Caco-2 (cell line): ENCODE data around the gene ANKFY1. TPM values are rescaled to one million over a fixed set of nuclear protein-coding genes. Genes with fewer than 3 reads are reported as not detected.

Experiments
- Bru-seq: library from RNA; stranded (reverse); fragments of 400-500 nt; gene quantifications from one replicate; lab custom pipeline; 2021; lab: Mats Ljungman, UMichigan
- BruChase-seq, 2 experiments: library from RNA; stranded (reverse); fragments of 400-500 nt; gene quantifications; one replicate each; lab custom pipeline; 2021; lab: Mats Ljungman, UMichigan
- BruUV-seq: library from RNA; stranded (reverse); fragments of 400-500 nt; replicated peaks from 2 replicates; lab custom pipeline; 2021; lab: Mats Ljungman, UMichigan
- CTCF ChIA-PET: fragments of 300-600 bp; sonication (Branson Sonifier 250); formaldehyde crosslinking; loops from one replicate; lab custom pipeline; 2022; ENCODE audit warnings: antibody characterized with exemption; lab: Charles Lee
- POLR2A ChIA-PET: fragments of 300-600 bp; sonication (Branson Sonifier 250); formaldehyde crosslinking; loops from one replicate; lab custom pipeline; 2022; ENCODE audit warnings: antibody characterized with exemption; lab: Charles Lee
- DNase-seq, 2 experiments: peaks; one replicate each; pipeline versions ENCODE4 v3.0.0 to v3.0.0-alpha.2; 2020 to 2022
- H3K27me3 ChIP-seq: replicated peaks from 2 replicates; pipeline ENCODE4 v1.6.0; 2011; ENCODE audit warnings: low read length; ENCODE audit not compliant: control insufficient read depth, insufficient read depth
- H3K36me3 ChIP-seq: 2 replicates; pipeline ENCODE4 v1.5.1; 2011; ENCODE audit warnings: low read length; ENCODE audit not compliant: control insufficient read depth, insufficient read depth
- H3K4me1 ChIP-seq: fragments of 250-450 bp; sonication (Bioruptor Pico); 2 replicates; pipeline ENCODE4 v1.5.1; 2020; ENCODE audit warnings: mild to moderate bottlenecking
- H3K4me3 ChIP-seq: 2 replicates; pipeline ENCODE4 v1.5.1; 2011; ENCODE audit warnings: low read depth, mild to moderate bottlenecking, control low read depth, low read length
- H3K9me3 ChIP-seq: fragments of 250-450 bp; sonication (Bioruptor Pico); 2 replicates; pipeline ENCODE4 v1.5.1; 2020; ENCODE audit warnings: mild to moderate bottlenecking, moderate library complexity
- H3K27ac Mint-ChIP-seq: one replicate; pipeline ENCODE4 v1.8.0; 2022; ENCODE audit warnings: mixed read lengths; ENCODE audit not compliant: unreplicated experiment
- H3K27me3 Mint-ChIP-seq: one replicate; pipeline ENCODE4 v1.8.0; 2022; ENCODE audit warnings: mixed read lengths; ENCODE audit not compliant: insufficient read depth, unreplicated experiment
- H3K36me3 Mint-ChIP-seq: one replicate; pipeline ENCODE4 v1.8.0; 2022; ENCODE audit warnings: mild to moderate bottlenecking, mixed read lengths; ENCODE audit not compliant: insufficient read depth, unreplicated experiment
- H3K4me1 Mint-ChIP-seq: one replicate; pipeline ENCODE4 v1.8.0; 2022; ENCODE audit warnings: low read depth, mixed read lengths; ENCODE audit not compliant: unreplicated experiment
- H3K4me3 Mint-ChIP-seq: one replicate; pipeline ENCODE4 v1.8.0; 2022; ENCODE audit warnings: mild to moderate bottlenecking, moderate library complexity, mixed read lengths; ENCODE audit not compliant: unreplicated experiment
- H3K9me3 Mint-ChIP-seq: one replicate; pipeline ENCODE4 v1.8.0; 2022; ENCODE audit warnings: mixed read lengths; ENCODE audit not compliant: unreplicated experiment
- CTCF ChIP-seq, 2 experiments: fragments of 200-600 bp in 1 of 2; IDR thresholded peaks; 1 replicate in 1 of 2; 2 replicates in 1 of 2; pipeline versions ENCODE4 v1.5.1 to v1.8.0; 2011 to 2022; ENCODE audit warnings: antibody characterized with exemption in 1 of 2, control low read depth in 1 of 2, inconsistent platforms in 1 of 2, low read depth in 1 of 2, low read length in 1 of 2, mild to moderate bottlenecking in 1 of 2, moderate library complexity in 1 of 2; ENCODE audit not compliant: insufficient read depth in 1 of 2, severe bottlenecking in 1 of 2, unreplicated experiment in 1 of 2
- intact Hi-C: fragments of 100-400 bp; cut with micrococcal nuclease; formaldehyde crosslinking; loops from one replicate; pipeline ENCODE4 v1.10.0; 2022; ENCODE audit not compliant: unreplicated experiment
- long read RNA-seq: library from polyadenylated mRNA; stranded (forward); transcript quantifications from one replicate; pipeline ENCODE4 v2.0.0, GENCODE V29; 2022
- total RNA-seq: library from RNA; stranded (reverse); gene quantifications from 2 replicates; pipeline ENCODE4 v1.2.3, GENCODE V29; 2022

The ANKFY1 gene
- total RNA-seq: 25.0 and 27.5 TPM in 2 replicates
- Bru-seq, nascent RNA: percentile 60 among the genes with signal in this experiment
- BruChase-seq, experiment 1, labeled RNA remaining after a 2-hour chase: percentile 65 among the genes with signal in this experiment
- percentile 68 among the genes with signal in this experiment for BruChase-seq, experiment 2, labeled RNA remaining after a 6-hour chase
- long read RNA-seq, full-length matches to known transcripts: 4 of 13 reads
- long read RNA-seq, partial matches to known transcripts: 2 of 13 reads
- long read RNA-seq, other reads (novel, unspliced or antisense): 7 of 13 reads

GRCh38 chr17:4263282-4264215 is at the start of gene ANKFY1:
Gene ANKFY1, minus strand, starts transcription at chr17:4263979. Its CDS starts 38 bp downstream, at chr17:4263941.
- CTCF ChIA-PET: interaction anchor here (0.6 kb wide), 1 partner anchor 11 kb away, joined by 3 read pairs; no protein-coding TSS in a partner anchor
- Mint-ChIP-seq H3K27me3 (no peaks in the 10 kb centered on the region), H3K27ac (peak within 1 kb of the TSS; percentile 97), H3K4me3 (peak within 1 kb of the TSS; percentile 80), H3K4me1 (peaks cover 9% of the 10 kb centered on the region), H3K36me3 (peaks cover 20% of the 10 kb centered on the region), H3K9me3 (no peaks in the 10 kb centered on the region)
- H3K4me1 ChIP-seq: no peaks in the 10 kb centered on the region
- peak in 1 of 2 experiments; percentile 7 for TF ChIP-seq CTCF (IDR thresholded peaks at IDR 0.05; ENCODE audit: insufficient read depth in 1 of 2, low read depth in 1 of 2, low read length in 1 of 2, severe bottlenecking in 1 of 2, unreplicated experiment in 1 of 2)
- H3K4me3 ChIP-seq: peak within 1 kb of the TSS; percentile 86
- H3K9me3 ChIP-seq: no peaks in the 10 kb centered on the region
- POLR2A ChIA-PET: interaction anchor here (0.6 kb wide), 3 partner anchors 12 to 713 kb away, joined by 3 to 9 read pairs (median 4); no protein-coding TSS in a partner anchor
- no TSS peak for BruUV-seq
- H3K36me3 ChIP-seq: no peaks in the 10 kb centered on the region
- DNase-seq: peak; percentile 89 to 93
- H3K27me3 ChIP-seq: no peaks in the 10 kb centered on the region
- intact Hi-C loops: loop anchor here (5.0 kb wide), 1 partner anchor 104 kb away; the partner anchor contains the start of gene UBE2G1

- H3K27ac Mint-ChIP-seq: no peak overlapping the region
- DNase-seq: peak; percentile 2 to 34
- TF ChIP-seq CTCF (IDR thresholded peaks at IDR 0.05; ENCODE audit: insufficient read depth in 1 of 2, low read depth in 1 of 2, low read length in 1 of 2, severe bottlenecking in 1 of 2, unreplicated experiment in 1 of 2): no peak
- peaks cover 8% of the 10 kb centered on the region; the same call in 1 of the 2 replicates for H3K4me1 ChIP-seq
- intact Hi-C loops: no loop called here
- peaks cover 5% of the 10 kb centered on the region for H3K36me3 Mint-ChIP-seq
- H3K36me3 ChIP-seq: no peaks in the 10 kb centered on the region
- H3K4me3 ChIP-seq: no peak overlapping the region
- peak overlapping the region; percentile 15 for H3K4me3 Mint-ChIP-seq
- POLR2A ChIA-PET: no interaction called here
- no peaks in the 10 kb centered on the region for H3K27me3 Mint-ChIP-seq
- H3K9me3 Mint-ChIP-seq: no peaks in the 10 kb centered on the region
- H3K4me1 Mint-ChIP-seq: no peaks in the 10 kb centered on the region
- no TSS peak for BruUV-seq
- H3K27me3 ChIP-seq: no peaks in the 10 kb centered on the region
- no peaks in the 10 kb centered on the region for H3K9me3 ChIP-seq
- CTCF ChIA-PET: no interaction called here
Observed at GRCh38 chr17:4310354-4311060, 46.7 kb upstream of the ANKFY1 start.
